ENCODE measurements around the gene CANT1. TPM values are rescaled to one million over a fixed set of nuclear protein-coding genes. Genes with fewer than 3 reads are reported as not detected.

The CANT1 gene
- polyA plus RNA-seq, 3 donors, result 9.3 to 22.5 (median 16.9) TPM

DNA sequence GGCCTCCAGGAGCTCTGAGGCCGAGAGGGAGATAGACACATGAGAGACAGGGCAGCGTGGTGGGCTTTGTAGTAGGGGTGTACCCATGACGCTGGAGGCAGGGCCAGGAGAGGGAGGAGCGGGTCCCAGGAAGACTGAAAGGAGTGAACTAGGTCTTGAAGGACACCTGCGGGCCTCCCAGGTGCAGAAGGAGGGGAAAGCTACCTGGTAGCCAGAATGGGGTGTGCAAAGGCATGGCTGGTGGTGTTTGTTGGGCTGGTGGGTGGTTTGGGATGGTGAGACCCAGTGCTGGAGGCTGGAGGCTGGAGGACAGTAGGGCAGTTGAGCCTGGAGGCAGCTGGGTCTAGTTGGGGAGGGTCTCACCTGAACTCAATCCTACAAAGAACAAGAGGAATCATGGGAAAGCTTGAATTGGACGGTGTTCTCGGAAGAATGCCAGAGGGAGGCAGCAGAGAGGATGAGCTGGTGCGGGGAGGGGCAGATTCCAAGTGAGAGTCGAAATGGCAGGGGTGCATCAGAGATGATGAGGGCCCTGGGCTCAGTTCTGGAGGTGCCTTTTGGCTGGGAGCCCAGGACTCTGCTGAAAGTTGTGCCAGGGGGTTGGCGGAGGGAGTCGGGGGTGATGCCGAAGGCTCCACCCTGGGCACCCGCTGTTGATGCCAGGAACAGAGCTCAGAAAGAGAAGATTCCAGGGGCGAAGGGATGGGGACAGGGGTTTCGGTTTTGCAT lies 35.6 kb upstream of the CANT1 start:
- 67 to 82% (median 80%) methylated on average over 15 of the region's 15 CpGs for whole genome bisulfite sequencing, 3 donors
- no peak overlapping the region for H3K27ac ChIP-seq (ENCODE audit: low read depth, low read length)

- 79 to 92% (median 91%) methylated on average over 11 of the region's 11 CpGs for WGBS, 3 donors
Measured at GRCh38 chr17:79044462-79044861, 34.9 kb upstream of the CANT1 start.

GRCh38 chr17:79043931-79044320 lies 34.4 kb upstream of the CANT1 start:
- WGBS, 3 donors, result 63 to 66% (median 63%) methylated on average over 12 of the region's 12 CpGs
- H3K27ac ChIP-seq (ENCODE audit: low read depth, low read length), result no peak overlapping the region

More at GRCh38 chr17:79044462-79044861, 34.9 kb upstream of the CANT1 start:
- H3K27ac ChIP-seq (ENCODE audit: low read depth, low read length), result no peak overlapping the region

- 82 to 87% (median 86%) methylated on average over 10 of the region's 10 CpGs for WGBS, 3 donors
- H3K27ac ChIP-seq (ENCODE audit: low read depth, low read length), result no peak overlapping the region
Measured at GRCh38 chr17:79043191-79043930, 33.8 kb upstream of the CANT1 start.

DNA sequence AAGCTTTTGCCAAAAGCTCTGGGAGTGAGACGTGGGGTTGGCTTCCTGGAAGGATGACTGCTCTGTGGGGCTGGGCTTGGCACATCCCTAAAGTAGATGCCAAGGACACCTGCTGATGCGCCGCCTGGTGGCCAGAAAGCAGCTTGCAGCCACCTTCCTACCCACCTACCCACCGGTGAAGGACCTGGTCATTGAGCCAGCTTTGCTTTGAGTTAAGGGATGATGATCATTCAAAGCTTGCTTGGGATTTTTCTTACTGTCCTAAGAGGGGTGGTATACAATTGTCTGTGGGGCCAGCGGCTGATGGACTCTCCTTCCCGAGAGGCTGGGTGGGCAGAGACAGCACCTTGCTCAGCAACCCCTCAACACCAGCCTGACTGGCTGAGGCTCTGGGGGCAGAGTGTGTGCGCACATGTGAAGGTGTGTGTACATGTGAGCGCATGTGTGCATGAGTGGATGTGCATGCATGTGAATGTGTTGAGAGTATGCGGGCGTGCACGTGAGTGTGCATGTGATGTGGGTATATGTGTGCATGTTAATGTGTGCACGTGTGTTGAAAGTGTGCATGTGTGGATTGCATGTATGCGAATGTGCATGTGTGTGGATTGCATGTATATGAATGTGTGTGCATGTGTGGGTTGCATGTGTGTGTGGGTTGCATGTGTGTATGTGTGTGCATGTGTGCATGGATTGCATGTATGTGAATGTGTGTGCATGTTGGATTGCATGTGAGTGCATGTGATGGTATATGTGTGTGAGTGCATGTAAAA lies 33.0 kb upstream of the CANT1 start:
- no peak overlapping the region for H3K27ac ChIP-seq (ENCODE audit: low read depth, low read length)
- 58 to 67% (median 61%) methylated on average over 13 of the region's 13 CpGs for WGBS, 3 donors

DNA sequence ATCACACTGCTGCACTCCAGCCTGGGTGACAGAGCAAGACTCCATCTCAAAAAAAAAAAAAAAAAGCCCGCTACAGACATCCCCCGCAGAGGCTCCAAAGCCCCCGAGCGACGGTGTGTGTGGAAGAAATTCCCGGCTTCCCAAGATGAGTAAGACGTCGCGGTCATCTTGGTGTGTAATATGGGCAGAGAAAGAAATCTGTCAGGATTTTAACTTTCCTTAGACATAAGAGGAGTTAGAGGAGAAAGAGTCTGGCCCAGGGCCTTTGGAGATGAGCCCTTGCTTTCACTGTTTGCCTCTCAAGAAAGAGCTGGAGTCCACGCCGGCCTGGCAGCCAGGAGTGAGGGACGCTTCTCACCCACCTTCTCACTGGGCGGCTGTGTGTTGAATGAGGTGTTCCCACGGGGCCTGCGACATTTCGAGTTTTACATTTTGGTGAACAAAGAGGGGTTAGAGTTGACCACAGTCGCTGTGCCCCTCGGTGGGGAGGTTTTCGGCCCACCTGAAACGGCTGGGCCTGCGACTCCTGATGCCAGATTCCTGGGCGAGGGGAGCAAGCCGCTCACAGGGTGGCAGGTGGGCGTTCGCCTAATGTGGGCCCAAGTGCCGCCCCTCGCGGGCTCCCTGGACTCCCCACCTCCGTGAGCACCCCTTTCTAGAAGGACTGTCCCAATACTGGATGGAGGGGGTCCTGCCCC lies 32.3 kb upstream of the CANT1 start:
- 83 to 85% (median 84%) methylated on average over 29 of the region's 29 CpGs for WGBS, 3 donors
- no peak overlapping the region for H3K27ac ChIP-seq (ENCODE audit: low read depth, low read length)

DNA sequence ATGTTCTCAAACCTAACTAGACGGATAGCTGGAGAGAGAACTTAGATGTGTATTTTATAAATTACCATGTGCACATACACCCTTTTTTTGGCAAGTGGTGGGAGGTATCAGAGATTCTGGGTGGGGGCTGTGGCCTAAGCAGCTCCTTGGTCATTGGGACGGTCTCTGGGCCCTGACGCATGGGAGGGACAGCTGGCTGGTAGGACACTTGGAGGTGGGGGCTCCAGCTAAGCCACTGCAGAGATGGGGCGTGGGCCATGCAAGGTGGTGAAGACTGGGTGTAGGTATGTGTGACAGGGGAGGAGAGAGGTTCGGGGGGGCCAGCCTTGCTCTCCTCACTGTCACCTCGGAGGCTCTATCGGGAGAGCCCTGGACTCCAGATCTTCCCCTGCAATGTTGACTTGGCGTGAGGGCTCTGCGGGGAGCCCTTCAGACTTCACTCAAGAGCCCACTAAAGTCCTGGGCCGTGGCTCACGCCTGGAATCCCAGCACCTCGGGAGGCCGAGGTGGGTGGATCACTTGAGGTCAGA lies 31.5 kb upstream of the CANT1 start:
- no peak overlapping the region for H3K27ac ChIP-seq (ENCODE audit: low read depth, low read length)
- 89 to 94% (median 91%) methylated on average over 13 of the region's 13 CpGs for WGBS, 3 donors

GRCh38 chr17:79039886-79040285 lies 30.3 kb upstream of the CANT1 start:
- H3K27ac ChIP-seq (ENCODE audit: low read depth, low read length), result no peak overlapping the region
- WGBS, 3 donors, result 93 to 96% (median 93%) methylated on average over 6 of the region's 6 CpGs

DNA sequence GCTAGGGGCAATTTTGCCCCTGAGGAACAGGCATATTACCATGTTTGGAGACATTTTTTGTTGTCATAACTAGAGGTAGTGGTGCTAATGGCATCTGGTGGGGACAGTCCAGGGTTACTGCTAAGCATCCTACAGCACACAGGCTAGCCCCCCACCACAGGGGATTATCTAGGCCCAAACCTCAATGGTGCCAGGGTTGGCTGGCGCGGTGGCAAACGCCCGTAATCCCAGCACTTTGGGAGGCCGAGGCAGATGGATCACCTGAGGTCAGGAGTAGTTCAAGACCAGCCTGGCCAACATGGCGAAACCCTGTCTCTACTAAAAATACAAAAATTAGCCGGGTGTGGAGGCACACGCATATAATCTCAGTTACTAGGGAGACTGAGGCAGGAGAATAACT lies 29.6 kb upstream of the CANT1 start:
- H3K27ac ChIP-seq (ENCODE audit: low read depth, low read length), result no peak overlapping the region
- 95 to 96% (median 96%) methylated on average over 8 of the region's 8 CpGs for WGBS, 3 donors

DNA sequence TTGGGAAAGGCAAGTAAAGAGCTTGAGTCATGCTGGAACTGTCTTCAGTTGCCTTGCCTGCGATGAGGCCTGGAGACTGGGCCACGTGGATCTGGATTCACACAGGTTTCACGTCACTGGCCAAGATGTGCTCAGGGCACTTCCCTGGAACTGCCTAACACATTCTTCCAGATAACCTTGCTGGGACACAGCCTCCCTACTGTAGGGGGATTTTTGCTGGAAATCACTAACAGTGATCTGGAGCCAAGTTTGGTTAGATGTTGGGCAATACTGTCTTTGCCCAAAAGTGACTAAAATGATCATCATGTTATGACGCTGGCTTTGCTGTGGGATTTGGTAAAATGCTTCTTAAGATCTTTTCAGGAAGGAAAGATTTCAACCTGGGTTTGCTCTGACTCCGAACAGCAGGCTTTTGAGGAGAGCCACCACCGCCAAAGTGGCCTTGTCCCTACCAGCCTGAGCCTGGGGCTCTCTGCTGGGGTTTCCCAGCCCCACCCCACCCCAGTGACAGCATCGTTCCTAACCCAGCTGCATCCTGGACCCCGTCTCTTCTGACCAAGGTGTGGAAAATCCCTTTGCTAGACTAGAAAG lies 29.1 kb upstream of the CANT1 start:
- 51 to 78% (median 55%) methylated on average over 8 of the region's 8 CpGs for WGBS, 3 donors
- no peak overlapping the region for H3K27ac ChIP-seq (ENCODE audit: low read depth, low read length)

- WGBS, 3 donors, result 47 to 79% (median 57%) methylated on average over 3 of the region's 3 CpGs
- H3K27ac ChIP-seq (ENCODE audit: low read depth, low read length), result no peak overlapping the region
Measured at GRCh38 chr17:79036596-79036995, 27.0 kb upstream of the CANT1 start.

GRCh38 chr17:79036181-79036580 lies 26.6 kb upstream of the CANT1 start:
- no peak overlapping the region for H3K27ac ChIP-seq (ENCODE audit: low read depth, low read length)
- WGBS, 3 donors, result 92 to 94% (median 92%) methylated on average over 6 of the region's 6 CpGs

- H3K27ac ChIP-seq (ENCODE audit: low read depth, low read length), result no peak overlapping the region
- 91 to 97% (median 94%) methylated on average over 6 of the region's 6 CpGs for WGBS, 3 donors
Measured at GRCh38 chr17:79035686-79036085, 26.1 kb upstream of the CANT1 start.

DNA sequence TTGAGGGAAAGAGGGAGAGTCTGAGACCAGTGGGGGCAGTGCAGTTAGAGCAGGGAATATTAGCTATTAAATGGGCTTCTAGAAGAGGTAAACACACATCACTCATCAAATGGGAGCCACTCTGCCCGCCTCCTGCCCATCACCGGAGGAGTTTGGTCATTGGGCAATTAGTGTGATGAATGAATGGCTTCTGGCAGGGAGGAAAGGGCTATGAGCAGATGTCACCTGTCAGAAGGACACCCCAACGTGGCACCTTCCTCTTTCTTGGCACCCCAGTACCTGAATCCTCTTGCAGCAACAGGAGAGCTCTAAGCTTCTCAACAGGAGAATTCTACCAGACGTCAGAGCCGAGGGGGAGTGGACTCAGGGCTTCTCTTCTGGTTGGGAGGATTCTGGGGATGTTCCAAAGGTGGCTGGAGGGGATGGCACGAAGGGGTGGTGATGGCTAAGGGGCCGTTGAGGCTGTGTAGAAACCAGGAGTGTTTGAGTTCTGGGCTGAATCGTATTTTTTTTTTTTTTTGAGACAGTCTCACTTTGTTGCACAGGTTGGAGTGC lies 25.4 kb upstream of the CANT1 start:
- 82 to 89% (median 83%) methylated on average over 8 of the region's 8 CpGs for WGBS, 3 donors
- H3K27ac ChIP-seq (ENCODE audit: low read depth, low read length), result no peak overlapping the region

- 36 to 53% (median 52%) methylated on average over 28 of the region's 28 CpGs for WGBS, 3 donors
- no peak overlapping the region for H3K27ac ChIP-seq (ENCODE audit: low read depth, low read length)
Measured at GRCh38 chr17:79033741-79034501, 24.4 kb upstream of the CANT1 start.

- WGBS, 3 donors, result 84 to 96% (median 95%) methylated on average over 9 of the region's 9 CpGs
- no peak overlapping the region for H3K27ac ChIP-seq (ENCODE audit: low read depth, low read length)
Measured at GRCh38 chr17:79033046-79033616, 23.6 kb upstream of the CANT1 start.

All from adipose tissue (tissue), 3 donors.